Naive thymus-derived CD8-positive, alpha-beta T cell (primary cell): Measurements from ENCODE around the gene PPRC1. TPM values are rescaled to one million over a fixed set of nuclear protein-coding genes. Genes with fewer than 3 reads are reported as not detected.

Source experiments
- ATAC-seq, 2 donors: fragments of 150-1000 bp; cut with Tn5 transposase in 1 of 2; sonication (Bioruptor Pico), chemical (Tn5 transposase) in 1 of 2; 1 replicate in 1 of 2; 2 replicates in 1 of 2; pipeline ENCODE4 v1.10.0; 2021; ENCODE audit warnings: mild to moderate bottlenecking in 2 of 2, moderate library complexity in 2 of 2
- POLR2A ChIA-PET: fragments of 350-600 bp; sonication (Branson Sonifier 250); formaldehyde crosslinking; loops from one replicate; lab custom pipeline; 2021; ENCODE audit warnings: antibody characterized with exemption; lab: Charles Lee
- DNase-seq, 10 donors: peaks; one replicate each; pipeline versions ENCODE4 v3.0.0 to v3.0.0-alpha.2; 2020 to 2022
- H3K27ac Mint-ChIP-seq, 10 donors: one replicate each; pipeline ENCODE4 v1.8.0; 2020 to 2022; ENCODE audit warnings: mild to moderate bottlenecking in 10 of 10, mixed read lengths in 10 of 10, moderate library complexity in 4 of 10, inconsistent platforms in 1 of 10
- H3K27me3 Mint-ChIP-seq, 5 donors: one replicate each; pipeline ENCODE4 v1.8.0; 2021 to 2022; ENCODE audit warnings: mixed read lengths in 5 of 5
- H3K36me3 Mint-ChIP-seq, 3 donors: one replicate each; pipeline ENCODE4 v1.8.0; 2020 to 2022; ENCODE audit warnings: mixed read lengths in 3 of 3, mild to moderate bottlenecking in 2 of 3, inconsistent platforms in 1 of 3
- H3K4me1 Mint-ChIP-seq, 4 donors: one replicate each; pipeline ENCODE4 v1.8.0; 2021 to 2022; ENCODE audit warnings: mixed read lengths in 4 of 4
- H3K4me3 Mint-ChIP-seq, 10 donors: one replicate each; pipeline ENCODE4 v1.8.0; 2020 to 2022; ENCODE audit warnings: mild to moderate bottlenecking in 10 of 10, mixed read lengths in 10 of 10, moderate library complexity in 6 of 10, inconsistent platforms in 1 of 10
- H3K9me3 Mint-ChIP-seq, 9 donors: one replicate each; pipeline ENCODE4 v1.8.0; 2020 to 2022; ENCODE audit warnings: mixed read lengths in 9 of 9, mild to moderate bottlenecking in 3 of 9, inconsistent platforms in 1 of 9, moderate library complexity in 1 of 9
- polyA plus RNA-seq, 3 donors: library from polyadenylated mRNA; unstranded; fragments of 300-500 nt; fragmentation: Illumina TruSeq; gene quantifications; one replicate each; pipeline ENCODE4 v1.2.3, GENCODE V29; 2021
- total RNA-seq, 8 experiments: library from RNA in 2 of 8; stranded (reverse) in 2 of 8; gene quantifications; one replicate each; pipeline ENCODE4 v1.2.3 and lab custom pipeline; 2021 to 2026

PPRC1 gene
- total RNA-seq (10 to 100 TPM; 42.4 to 45.1 TPM), polyA plus RNA-seq (10 to 100 TPM in 2 of 3 donors, 1 to 10 TPM in 1; 6.2 to 23.7 (median 13.5) TPM), total RNA-seq (lab: John Stamatoyannopoulos, UW) (60.0 to 286 (median 63.6) reads per million in 6 experiments)

GRCh38 chr10:102132563-102133372, at the start of gene PPRC1:
Gene PPRC1 (plus strand): TSS chr10:102133040. CDS start chr10:102133069, 29 bp downstream.
- ATAC-seq (peak; percentile 93 to 94), DNase-seq (peak; percentile 91 to 98 (median 97))
- Mint-ChIP-seq H3K27me3 (no peaks in the 10 kb centered on the region), H3K27ac (peak within 1 kb of the TSS; percentile 90 to 99 (median 98)), H3K36me3 (peaks cover 0 to 5% (median 0%) of the 10 kb centered on the region in 3 donors), H3K4me3 (peak within 1 kb of the TSS; percentile 96 to 100 (median 99)), H3K4me1 (peaks cover 28 to 49% (median 44%) of the 10 kb centered on the region in 4 donors), H3K9me3 (no peaks in the 10 kb centered on the region)
- POLR2A ChIA-PET, result interaction anchor here (0.5 to 2.7 kb wide), 8 partner anchors 9 to 181 kb away, joined by 3 to 32 read pairs (median 6); partner anchors contain the start of genes LDB1 and NOLC1

GRCh38 chr10:102083541-102083940, 49.3 kb upstream of the PPRC1 start:
- no peak for DNase-seq
- Mint-ChIP-seq H3K4me3 (no peak overlapping the region), H3K27ac (no peak overlapping the region), H3K27me3 (no peaks in the 10 kb centered on the region), H3K36me3 (peaks cover 0 to 5% (median 0%) of the 10 kb centered on the region in 3 donors), H3K4me1 (peaks cover 0 to 3% (median 0%) of the 10 kb centered on the region in 4 donors), H3K9me3 (no peaks in the 10 kb centered on the region)
- POLR2A ChIA-PET, result interaction anchor here (0.6 to 0.7 kb wide), 4 partner anchors 14 to 626 kb away, joined by 3 to 6 read pairs (median 3); no protein-coding TSS in a partner anchor
- ATAC-seq, result no peak

GRCh38 chr10:102085336-102085735, 47.5 kb upstream of the PPRC1 start:
- DNase-seq, result no peak
- no peak for ATAC-seq
- Mint-ChIP-seq H3K27me3 (no peaks in the 10 kb centered on the region), H3K4me1 (peaks cover 0 to 4% (median 0%) of the 10 kb centered on the region in 4 donors), H3K27ac (no peak overlapping the region), H3K36me3 (peaks cover 0 to 5% (median 3%) of the 10 kb centered on the region in 3 donors), H3K9me3 (no peaks in the 10 kb centered on the region), H3K4me3 (no peak overlapping the region)
- POLR2A ChIA-PET, result no interaction called here

- H3K4me1 Mint-ChIP-seq, result peaks cover 0 to 6% (median 0%) of the 10 kb centered on the region in 4 donors
- H3K9me3 Mint-ChIP-seq, result no peaks in the 10 kb centered on the region
- no peak overlapping the region for H3K27ac Mint-ChIP-seq
- H3K36me3 Mint-ChIP-seq, result peaks cover 0 to 5% (median 3%) of the 10 kb centered on the region in 3 donors
- no peak for ATAC-seq
- POLR2A ChIA-PET, result no interaction called here
- DNase-seq, result no peak
- H3K4me3 Mint-ChIP-seq, result no peak overlapping the region
- H3K27me3 Mint-ChIP-seq, result no peaks in the 10 kb centered on the region
Observed at GRCh38 chr10:102086196-102086595, 46.6 kb upstream of the PPRC1 start.

GRCh38 chr10:102090772-102091171, 42.1 kb upstream of the PPRC1 start:
- Mint-ChIP-seq H3K27ac (no peak overlapping the region), H3K9me3 (no peaks in the 10 kb centered on the region), H3K36me3 (peaks cover 0 to 3% (median 3%) of the 10 kb centered on the region in 3 donors), H3K27me3 (no peaks in the 10 kb centered on the region), H3K4me3 (no peak overlapping the region), H3K4me1 (peaks cover 0 to 6% (median 0%) of the 10 kb centered on the region in 4 donors)
- no peak for DNase-seq
- POLR2A ChIA-PET, result no interaction called here
- ATAC-seq, result no peak

- no peak overlapping the region for H3K4me3 Mint-ChIP-seq
- DNase-seq (no peak), ATAC-seq (no peak)
- H3K27me3 Mint-ChIP-seq, result no peaks in the 10 kb centered on the region
- peaks cover 0 to 12% (median 3%) of the 10 kb centered on the region in 3 donors for H3K36me3 Mint-ChIP-seq
- H3K27ac Mint-ChIP-seq, result no peak overlapping the region
- no peaks in the 10 kb centered on the region for H3K9me3 Mint-ChIP-seq
- POLR2A ChIA-PET, result no interaction called here
- H3K4me1 Mint-ChIP-seq, result no peaks in the 10 kb centered on the region
Observed at GRCh38 chr10:102096449-102096848, 36.4 kb upstream of the PPRC1 start.

GRCh38 chr10:102101152-102101551, 31.7 kb upstream of the PPRC1 start:
- ATAC-seq, result no peak

GRCh38 chr10:102102421-102102820, 30.4 kb upstream of the PPRC1 start:
- DNase-seq, result no peak
- Mint-ChIP-seq H3K36me3 (peaks cover 0 to 30% (median 3%) of the 10 kb centered on the region in 3 donors), H3K4me1 (peaks cover 14 to 22% (median 21%) of the 10 kb centered on the region in 4 donors)

More at GRCh38 chr10:102101152-102101551, 31.7 kb upstream of the PPRC1 start:
- H3K9me3 Mint-ChIP-seq, result no peaks in the 10 kb centered on the region
- no peak for DNase-seq
- POLR2A ChIA-PET, result interaction anchor here (1.6 kb wide), 1 partner anchor 12 kb away, joined by 4 read pairs; no protein-coding TSS in a partner anchor
- no peak overlapping the region for H3K4me3 Mint-ChIP-seq
- H3K27ac Mint-ChIP-seq, result no peak overlapping the region
- H3K4me1 Mint-ChIP-seq, result peaks cover 11 to 20% (median 19%) of the 10 kb centered on the region in 4 donors
- H3K27me3 Mint-ChIP-seq, result no peaks in the 10 kb centered on the region
- peaks cover 0 to 21% (median 3%) of the 10 kb centered on the region in 3 donors for H3K36me3 Mint-ChIP-seq

GRCh38 chr10:102106998-102107397, 25.8 kb upstream of the PPRC1 start:
- POLR2A ChIA-PET, result interaction anchor here (0.6 kb wide), 1 partner anchor 28 kb away, joined by 3 read pairs; no protein-coding TSS in a partner anchor
- Mint-ChIP-seq H3K4me1 (peaks cover 22 to 37% (median 30%) of the 10 kb centered on the region in 4 donors), H3K4me3 (no peak overlapping the region), H3K9me3 (no peaks in the 10 kb centered on the region), H3K27me3 (no peaks in the 10 kb centered on the region), H3K36me3 (peaks cover 0 to 57% (median 12%) of the 10 kb centered on the region in 3 donors), H3K27ac (peak overlapping the region in 1 of 10 donors; percentile 33)
- ATAC-seq, result no peak
- DNase-seq, result no peak

More at GRCh38 chr10:102102421-102102820, 30.4 kb upstream of the PPRC1 start:
- POLR2A ChIA-PET, result interaction anchor here (1.6 to 2.4 kb wide), 2 partner anchors 10 to 12 kb away, joined by 4 to 10 read pairs; no protein-coding TSS in a partner anchor
- Mint-ChIP-seq H3K27ac (peak overlapping the region in 1 of 10 donors; percentile 43), H3K4me3 (no peak overlapping the region), H3K9me3 (no peaks in the 10 kb centered on the region), H3K27me3 (no peaks in the 10 kb centered on the region)
- ATAC-seq, result no peak

GRCh38 chr10:102109166-102110116, 23.4 kb upstream of the PPRC1 start:
- DNase-seq, result no peak
- peaks cover 0 to 53% (median 12%) of the 10 kb centered on the region in 3 donors for H3K36me3 Mint-ChIP-seq
- no peaks in the 10 kb centered on the region for H3K27me3 Mint-ChIP-seq
- H3K4me3 Mint-ChIP-seq, result no peak overlapping the region
- H3K9me3 Mint-ChIP-seq, result no peaks in the 10 kb centered on the region
- peak overlapping the region in 8 of 10 donors; percentile 5 to 81 (median 36) for H3K27ac Mint-ChIP-seq
- POLR2A ChIA-PET, result interaction anchor here (1.0 kb wide), 1 partner anchor 11 kb away, joined by 3 read pairs; the partner anchor contains the start of gene LDB1
- peaks cover 27 to 50% (median 44%) of the 10 kb centered on the region in 4 donors for H3K4me1 Mint-ChIP-seq
- no peak for ATAC-seq

- H3K27me3 Mint-ChIP-seq, result no peaks in the 10 kb centered on the region
- no peak for DNase-seq
- H3K27ac Mint-ChIP-seq, result peak overlapping the region in 4 of 10 donors; percentile 40 to 67 (median 62)
Observed at GRCh38 chr10:102111276-102111675, 21.6 kb upstream of the PPRC1 start.

More at GRCh38 chr10:102111276-102111675, 21.6 kb upstream of the PPRC1 start:
- H3K4me3 Mint-ChIP-seq, result peak overlapping the region in 1 of 10 donors; percentile 16
- H3K9me3 Mint-ChIP-seq, result no peaks in the 10 kb centered on the region
- H3K36me3 Mint-ChIP-seq, result peaks cover 0 to 51% (median 12%) of the 10 kb centered on the region in 3 donors
- ATAC-seq, result no peak
- POLR2A ChIA-PET, result interaction anchor here (0.6 to 1.4 kb wide), 3 partner anchors 9 to 13 kb away, joined by 3 to 4 read pairs (median 3); partner anchors contain the start of gene LDB1
- H3K4me1 Mint-ChIP-seq, result peaks cover 20 to 54% (median 43%) of the 10 kb centered on the region in 4 donors
